ENCODE measurements around the gene CDKN2B. TPM values are rescaled to one million over a fixed set of nuclear protein-coding genes. Genes with fewer than 3 reads are reported as not detected.

Gene CDKN2B
- total and polyA plus RNA-seq, 4 donors: 0.32 to 1.3 (median 0.54) TPM

DNA sequence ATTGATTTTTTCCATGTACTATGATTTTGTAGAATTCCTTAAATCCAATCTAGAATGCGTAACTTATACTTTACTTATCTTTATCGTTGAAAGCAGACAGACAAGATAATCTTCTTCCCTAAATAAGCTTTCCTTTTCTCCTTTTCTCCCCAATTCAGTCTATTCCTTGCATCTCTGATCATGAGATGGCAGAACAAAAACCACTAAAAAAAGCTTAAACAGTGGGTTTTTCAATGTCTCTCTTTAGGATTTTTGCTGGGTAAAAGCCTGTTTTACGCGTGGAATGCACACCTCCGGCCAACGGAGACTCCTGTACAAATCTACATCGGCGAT, 755 bp downstream of the CDKN2B start:
- H3K4me1 ChIP-seq (ENCODE audit: control insufficient read depth in 4 of 4, insufficient read depth in 4 of 4, low read length in 3 of 4): peaks cover 2 to 17% (median 8%) of the 10 kb centered on the region in 4 donors
- no peak for TF ChIP-seq YY1 (IDR thresholded peaks at IDR 0.05)
- no peak for TF ChIP-seq NR2F2 (IDR thresholded peaks at IDR 0.05)
- TF ChIP-seq, protein P1, sequence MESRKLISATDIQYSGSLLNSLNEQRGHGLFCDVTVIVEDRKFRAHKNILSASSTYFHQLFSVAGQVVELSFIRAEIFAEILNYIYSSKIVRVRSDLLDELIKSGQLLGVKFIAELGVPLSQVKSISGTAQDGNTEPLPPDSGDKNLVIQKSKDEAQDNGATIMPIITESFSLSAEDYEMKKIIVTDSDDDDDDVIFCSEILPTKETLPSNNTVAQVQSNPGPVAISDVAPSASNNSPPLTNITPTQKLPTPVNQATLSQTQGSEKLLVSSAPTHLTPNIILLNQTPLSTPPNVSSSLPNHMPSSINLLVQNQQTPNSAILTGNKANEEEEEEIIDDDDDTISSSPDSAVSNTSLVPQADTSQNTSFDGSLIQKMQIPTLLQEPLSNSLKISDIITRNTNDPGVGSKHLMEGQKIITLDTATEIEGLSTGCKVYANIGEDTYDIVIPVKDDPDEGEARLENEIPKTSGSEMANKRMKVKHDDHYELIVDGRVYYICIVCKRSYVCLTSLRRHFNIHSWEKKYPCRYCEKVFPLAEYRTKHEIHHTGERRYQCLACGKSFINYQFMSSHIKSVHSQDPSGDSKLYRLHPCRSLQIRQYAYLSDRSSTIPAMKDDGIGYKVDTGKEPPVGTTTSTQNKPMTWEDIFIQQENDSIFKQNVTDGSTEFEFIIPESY (IDR thresholded peaks at IDR 0.05): no peak
- no peak for TF ChIP-seq SP1 (IDR thresholded peaks at IDR 0.05)
- TF ChIP-seq MAX (IDR thresholded peaks at IDR 0.05): no peak
- TF ChIP-seq EGR1 (IDR thresholded peaks at IDR 0.05; ENCODE audit: low read depth in 2 of 2): no peak
- no peak for TF ChIP-seq FOXA1 (IDR thresholded peaks at IDR 0.05)
- no peak for TF ChIP-seq RXRA (IDR thresholded peaks at IDR 0.05)
- no peak for TF ChIP-seq GABPA (IDR thresholded peaks at IDR 0.05 in 1 of 2, conservative IDR thresholded peaks at IDR 0.05 in 1 of 2)
- no peak for TF ChIP-seq HNF4A (conservative IDR thresholded peaks at IDR 0.05)
- no peak for TF ChIP-seq JUND (IDR thresholded peaks at IDR 0.05)
- TF ChIP-seq HNF4G (IDR thresholded peaks at IDR 0.05): no peak
- TF ChIP-seq, protein P2, sequence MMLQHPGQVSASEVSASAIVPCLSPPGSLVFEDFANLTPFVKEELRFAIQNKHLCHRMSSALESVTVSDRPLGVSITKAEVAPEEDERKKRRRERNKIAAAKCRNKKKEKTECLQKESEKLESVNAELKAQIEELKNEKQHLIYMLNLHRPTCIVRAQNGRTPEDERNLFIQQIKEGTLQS (IDR thresholded peaks at IDR 0.05): no peak
- TF ChIP-seq RAD21 (IDR thresholded peaks at IDR 0.05): no peak
- TF ChIP-seq, protein P3, sequence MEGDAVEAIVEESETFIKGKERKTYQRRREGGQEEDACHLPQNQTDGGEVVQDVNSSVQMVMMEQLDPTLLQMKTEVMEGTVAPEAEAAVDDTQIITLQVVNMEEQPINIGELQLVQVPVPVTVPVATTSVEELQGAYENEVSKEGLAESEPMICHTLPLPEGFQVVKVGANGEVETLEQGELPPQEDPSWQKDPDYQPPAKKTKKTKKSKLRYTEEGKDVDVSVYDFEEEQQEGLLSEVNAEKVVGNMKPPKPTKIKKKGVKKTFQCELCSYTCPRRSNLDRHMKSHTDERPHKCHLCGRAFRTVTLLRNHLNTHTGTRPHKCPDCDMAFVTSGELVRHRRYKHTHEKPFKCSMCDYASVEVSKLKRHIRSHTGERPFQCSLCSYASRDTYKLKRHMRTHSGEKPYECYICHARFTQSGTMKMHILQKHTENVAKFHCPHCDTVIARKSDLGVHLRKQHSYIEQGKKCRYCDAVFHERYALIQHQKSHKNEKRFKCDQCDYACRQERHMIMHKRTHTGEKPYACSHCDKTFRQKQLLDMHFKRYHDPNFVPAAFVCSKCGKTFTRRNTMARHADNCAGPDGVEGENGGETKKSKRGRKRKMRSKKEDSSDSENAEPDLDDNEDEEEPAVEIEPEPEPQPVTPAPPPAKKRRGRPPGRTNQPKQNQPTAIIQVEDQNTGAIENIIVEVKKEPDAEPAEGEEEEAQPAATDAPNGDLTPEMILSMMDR (IDR thresholded peaks at IDR 0.05; ENCODE audit: low read depth, low read length, missing input control): no peak
- TF ChIP-seq TAF1 (conservative IDR thresholded peaks at IDR 0.05): no peak
- H3K27me3 ChIP-seq (ENCODE audit: control insufficient read depth in 4 of 4, insufficient read depth in 4 of 4, low read length in 3 of 4): peaks cover 0 to 10% (median 0%) of the 10 kb centered on the region in 4 donors
- no peaks in the 10 kb centered on the region for H3K36me3 ChIP-seq (ENCODE audit: control insufficient read depth in 4 of 4, insufficient read depth in 3 of 4, low read depth in 1 of 4, low read length in 3 of 4)
- 2% methylated on average over 8 of the region's 8 CpGs for WGBS
- peak overlapping the region in 1 of 2 donors; percentile 81 for H3K27ac ChIP-seq (ENCODE audit: low read depth in 1 of 2, low read length in 2 of 2)
- H3K4me3 ChIP-seq (ENCODE audit: low read depth in 1 of 3, low read length in 3 of 3): peak overlapping the region; percentile 79 to 91 (median 85)
- H3K9me3 ChIP-seq (ENCODE audit: control insufficient read depth in 4 of 4, low read length in 3 of 4): no peaks in the 10 kb centered on the region
- H3K9ac ChIP-seq (ENCODE audit: low read depth in 1 of 2, low read length in 2 of 2): peak overlapping the region in 1 of 2 donors; percentile 55
- no peak for DNase-seq (ENCODE audit: low spot score)

- H3K4me3 ChIP-seq (ENCODE audit: low read depth in 1 of 3, low read length in 3 of 3): no peak overlapping the region
- H3K27ac ChIP-seq (ENCODE audit: low read depth in 1 of 2, low read length in 2 of 2): no peak overlapping the region
- H3K9me3 ChIP-seq (ENCODE audit: control insufficient read depth in 4 of 4, low read length in 3 of 4): no peaks in the 10 kb centered on the region
- peaks cover 2 to 17% (median 8%) of the 10 kb centered on the region in 4 donors for H3K4me1 ChIP-seq (ENCODE audit: control insufficient read depth in 4 of 4, insufficient read depth in 4 of 4, low read length in 3 of 4)
- TF ChIP-seq, protein P1 (IDR thresholded peaks at IDR 0.05): no peak
- TF ChIP-seq HNF4G (IDR thresholded peaks at IDR 0.05): no peak
- no peak for TF ChIP-seq MAX (IDR thresholded peaks at IDR 0.05)
- no peak for TF ChIP-seq RXRA (IDR thresholded peaks at IDR 0.05)
- TF ChIP-seq GABPA (IDR thresholded peaks at IDR 0.05 in 1 of 2, conservative IDR thresholded peaks at IDR 0.05 in 1 of 2): no peak
- no peak for TF ChIP-seq EGR1 (IDR thresholded peaks at IDR 0.05; ENCODE audit: low read depth in 2 of 2)
- DNase-seq (ENCODE audit: low spot score): no peak
- H3K36me3 ChIP-seq (ENCODE audit: control insufficient read depth in 4 of 4, insufficient read depth in 3 of 4, low read depth in 1 of 4, low read length in 3 of 4): no peaks in the 10 kb centered on the region
- H3K27me3 ChIP-seq (ENCODE audit: control insufficient read depth in 4 of 4, insufficient read depth in 4 of 4, low read length in 3 of 4): peaks cover 0 to 10% (median 0%) of the 10 kb centered on the region in 4 donors
- H3K9ac ChIP-seq (ENCODE audit: low read depth in 1 of 2, low read length in 2 of 2): no peak overlapping the region
- 41% methylated on average over 44 of the region's 44 CpGs for WGBS
Observed at GRCh38 chr9:22005702-22006606, 3.2 kb downstream of the CDKN2B start.

All from liver (tissue), 9 donors.